Sigmoid colon (tissue), 4 donors: ENCODE data around the gene LYPLA2.

Source experiments
- POLR2A ChIP-seq, 2 donors: fragments of 450-650 bp; IDR thresholded peaks; one replicate each; pipeline ENCODE4 v1.6.1; 2016; ENCODE audit warnings: antibody characterized with exemption in 2 of 2, mild to moderate bottlenecking in 2 of 2, moderate library complexity in 2 of 2
- POLR2AphosphoS5 ChIP-seq, 4 donors: sonication (generic); formaldehyde crosslinking; IDR thresholded peaks; one replicate each; pipeline ENCODE4 v1.6.1; 2017; ENCODE audit warnings: antibody characterized with exemption in 4 of 4
- TF ChIP-seq, protein P1 (sequence below), 4 experiments: fragments of 450-650 bp in 3 of 4; fragments of 200-600 bp in 1 of 4; IDR thresholded peaks; one replicate each; pipeline ENCODE4 v1.5.1; 2016 to 2019; ENCODE audit warnings: antibody characterized with exemption in 4 of 4, mild to moderate bottlenecking in 3 of 4, moderate library complexity in 2 of 4

DNA sequence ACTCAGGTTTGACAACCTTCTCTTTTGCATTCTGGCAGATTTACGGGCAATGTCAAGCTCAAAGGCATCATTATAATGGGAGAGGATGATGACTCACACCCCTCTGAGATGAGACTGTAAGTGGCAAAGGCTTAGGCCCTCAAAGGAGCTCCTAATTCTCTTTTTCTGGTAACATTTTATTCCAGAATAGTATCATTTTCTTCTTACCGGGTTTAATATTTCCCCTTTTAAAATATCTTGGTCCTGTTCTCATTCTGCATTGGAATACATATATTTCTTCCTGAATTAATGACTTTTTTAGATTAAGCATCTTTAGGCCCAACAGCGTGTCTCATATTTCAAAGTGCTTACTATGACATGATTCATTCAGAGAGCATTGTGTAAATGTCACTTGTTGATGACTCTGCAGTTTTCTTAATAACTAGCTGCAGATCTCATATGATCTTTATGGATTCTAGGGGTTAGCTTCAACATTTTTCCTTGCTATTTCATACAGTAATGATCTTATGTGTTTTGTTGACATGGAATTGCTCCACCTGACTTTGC lies 11.0 kb upstream of the LYPLA2 start:
- TF ChIP-seq POLR2A (IDR thresholded peaks at IDR 0.05) (no peak), POLR2AphosphoS5 (IDR thresholded peaks at IDR 0.05) (no peak)
- TF ChIP-seq, protein P1, sequence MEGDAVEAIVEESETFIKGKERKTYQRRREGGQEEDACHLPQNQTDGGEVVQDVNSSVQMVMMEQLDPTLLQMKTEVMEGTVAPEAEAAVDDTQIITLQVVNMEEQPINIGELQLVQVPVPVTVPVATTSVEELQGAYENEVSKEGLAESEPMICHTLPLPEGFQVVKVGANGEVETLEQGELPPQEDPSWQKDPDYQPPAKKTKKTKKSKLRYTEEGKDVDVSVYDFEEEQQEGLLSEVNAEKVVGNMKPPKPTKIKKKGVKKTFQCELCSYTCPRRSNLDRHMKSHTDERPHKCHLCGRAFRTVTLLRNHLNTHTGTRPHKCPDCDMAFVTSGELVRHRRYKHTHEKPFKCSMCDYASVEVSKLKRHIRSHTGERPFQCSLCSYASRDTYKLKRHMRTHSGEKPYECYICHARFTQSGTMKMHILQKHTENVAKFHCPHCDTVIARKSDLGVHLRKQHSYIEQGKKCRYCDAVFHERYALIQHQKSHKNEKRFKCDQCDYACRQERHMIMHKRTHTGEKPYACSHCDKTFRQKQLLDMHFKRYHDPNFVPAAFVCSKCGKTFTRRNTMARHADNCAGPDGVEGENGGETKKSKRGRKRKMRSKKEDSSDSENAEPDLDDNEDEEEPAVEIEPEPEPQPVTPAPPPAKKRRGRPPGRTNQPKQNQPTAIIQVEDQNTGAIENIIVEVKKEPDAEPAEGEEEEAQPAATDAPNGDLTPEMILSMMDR (IDR thresholded peaks at IDR 0.05): no peak
